NCI-H774 (cell line): Measurements from ENCODE around the gene ST6GAL1.
"Not testable (repeated sequence)": the region's sequence is repeated elsewhere in the genome, so short reads cannot be mapped to it uniquely, and the experiment has no call there.

Experiments used
- DNase-seq: peaks from one replicate; lab custom pipeline; 2025; lab: John Stamatoyannopoulos, UW

Gene ST6GAL1

DNA sequence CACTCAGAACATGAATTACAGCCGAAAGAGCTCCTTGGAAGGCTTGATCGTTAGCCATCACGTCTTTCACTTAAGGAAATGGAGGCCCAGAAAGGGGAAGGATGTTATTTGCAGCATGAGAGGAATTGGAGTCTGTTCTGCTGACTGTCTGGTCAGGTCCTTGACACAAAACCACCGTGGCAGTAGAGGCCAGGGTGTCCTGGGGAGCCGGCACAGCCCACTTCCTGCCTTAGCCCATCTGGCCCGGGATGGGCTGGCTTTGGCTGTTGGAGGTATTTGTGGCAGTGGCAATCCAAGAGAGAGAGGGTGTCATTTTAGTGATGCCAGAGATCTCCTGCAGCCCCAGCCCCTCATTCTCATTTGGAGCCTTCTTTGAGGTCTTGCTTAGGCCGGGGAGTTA, 37.4 kb downstream of the ST6GAL1 start:
- DNase-seq: no peak

DNA sequence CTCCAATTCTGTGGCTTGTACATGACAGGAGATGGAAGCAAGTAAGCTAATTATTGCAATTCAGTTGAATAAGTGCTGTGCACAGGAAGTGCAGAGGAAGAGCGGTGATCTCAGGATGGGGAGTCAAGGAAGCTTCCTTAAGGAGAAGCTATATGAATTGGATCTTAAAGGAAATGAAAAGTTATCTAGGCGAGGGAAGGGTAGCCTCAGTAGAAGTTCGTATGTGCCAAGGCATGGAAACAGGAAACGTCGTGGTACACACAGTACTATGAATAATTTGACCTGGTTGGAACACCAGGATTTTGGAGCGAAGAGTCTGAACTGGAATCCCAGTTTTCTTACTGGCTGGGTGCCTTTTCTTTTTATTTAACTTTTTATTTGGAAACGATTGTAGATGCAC, 39.3 kb downstream of the ST6GAL1 start:
- no peak for DNase-seq

DNA sequence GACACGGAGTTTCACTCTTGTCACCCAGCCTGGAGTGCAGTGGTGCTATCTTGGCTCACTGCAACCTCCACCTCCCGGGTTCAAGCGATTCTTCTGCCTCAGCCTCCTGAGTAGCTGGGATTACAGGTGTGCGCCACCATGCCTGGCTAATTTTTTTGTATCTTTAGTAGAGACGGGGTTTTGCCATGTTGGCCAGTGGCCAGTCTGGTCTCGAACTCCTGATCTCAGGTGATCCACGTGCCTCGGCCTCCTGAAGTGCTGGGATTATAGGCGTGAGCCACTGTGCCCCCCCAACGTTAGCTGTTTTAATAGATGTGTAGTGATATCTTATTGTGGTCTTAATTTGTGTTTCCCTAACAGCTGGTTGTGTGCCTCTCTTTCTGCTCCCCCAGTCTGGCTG, 40.8 kb downstream of the ST6GAL1 start:
- not testable (repeated sequence) for DNase-seq

DNA sequence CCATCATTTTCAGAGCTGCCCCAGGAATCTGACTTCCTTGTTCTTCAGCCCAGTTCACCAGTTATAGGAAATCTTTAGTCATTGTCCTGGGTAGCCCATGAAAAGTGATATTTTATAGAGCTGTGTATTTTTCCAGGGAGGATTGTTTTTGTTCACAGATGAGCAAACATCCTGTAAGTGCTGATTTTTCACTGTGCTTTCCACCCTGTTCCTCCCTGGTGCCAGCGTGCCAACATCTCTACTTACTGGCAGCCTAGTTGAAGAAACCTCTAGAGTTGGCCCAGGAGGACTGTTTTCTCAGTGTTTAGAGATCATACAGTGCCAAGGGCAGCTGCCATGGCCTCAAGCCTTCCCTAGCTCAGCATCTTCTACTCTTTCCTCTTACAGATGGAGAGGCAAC, 41.3 kb downstream of the ST6GAL1 start:
- DNase-seq: no peak

DNA sequence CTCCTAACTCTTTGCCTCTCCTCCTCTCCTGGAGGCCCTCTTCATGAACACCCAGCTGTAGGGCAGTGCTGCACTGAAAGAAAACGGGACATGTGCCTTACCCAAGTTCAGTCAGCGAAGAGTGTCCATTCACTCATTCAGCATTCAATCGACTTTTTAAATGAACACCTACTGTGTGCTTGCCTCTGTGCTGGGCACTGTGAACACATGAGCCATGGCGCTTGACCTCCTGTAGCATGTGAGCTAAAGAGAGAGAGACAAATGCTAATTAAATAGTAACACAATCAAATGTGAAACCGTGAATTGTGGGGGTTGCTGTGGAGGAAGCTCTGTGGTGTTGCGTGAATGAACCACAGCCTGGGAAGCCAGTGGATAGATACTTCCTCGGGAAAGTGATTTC, 43.4 kb downstream of the ST6GAL1 start:
- DNase-seq: no peak

DNA sequence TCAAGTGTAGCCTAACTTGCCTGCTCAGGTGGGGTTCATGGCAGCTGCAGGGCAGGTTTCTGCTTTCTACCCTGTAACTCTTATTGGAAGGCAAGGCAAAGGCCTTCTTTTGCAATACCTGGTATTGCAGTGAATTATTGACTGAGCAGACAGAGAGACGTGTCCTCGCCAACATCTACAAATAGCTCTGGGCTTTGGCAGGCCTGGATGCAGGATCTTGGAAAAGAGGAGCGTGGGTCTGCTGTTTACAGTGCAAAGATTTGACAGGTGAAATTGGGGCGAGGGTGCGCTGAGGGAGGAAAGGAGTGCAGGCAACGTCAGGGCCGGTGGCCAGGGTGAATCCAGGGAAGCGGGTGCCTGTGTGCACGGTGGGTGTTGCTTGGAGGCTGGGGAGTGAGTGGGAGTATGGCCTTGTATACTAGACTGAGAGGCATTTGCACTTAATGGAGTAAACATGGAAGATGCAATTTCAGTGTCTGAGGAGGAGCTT, 44.5 kb downstream of the ST6GAL1 start:
- DNase-seq: no peak

DNA sequence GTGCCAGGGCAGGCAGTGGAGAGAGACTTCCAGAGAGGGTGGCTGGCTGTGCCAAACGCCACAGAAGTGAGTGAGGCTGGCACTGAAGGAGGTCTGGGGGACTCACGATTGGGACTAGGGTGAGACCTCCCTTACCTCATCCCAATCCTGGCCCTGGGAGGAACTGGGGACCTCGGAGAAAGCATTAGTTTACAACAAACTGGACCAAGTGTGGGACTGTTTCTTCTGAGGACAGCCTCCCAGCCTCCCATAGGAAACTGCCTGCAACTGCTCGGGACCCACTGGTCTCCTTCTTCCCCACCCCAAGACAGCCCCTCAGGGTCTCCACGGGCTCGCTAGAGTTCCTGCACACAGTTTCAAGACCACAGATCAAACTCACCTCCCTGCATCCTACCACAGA, 45.4 kb downstream of the ST6GAL1 start:
- DNase-seq: no peak

DNA sequence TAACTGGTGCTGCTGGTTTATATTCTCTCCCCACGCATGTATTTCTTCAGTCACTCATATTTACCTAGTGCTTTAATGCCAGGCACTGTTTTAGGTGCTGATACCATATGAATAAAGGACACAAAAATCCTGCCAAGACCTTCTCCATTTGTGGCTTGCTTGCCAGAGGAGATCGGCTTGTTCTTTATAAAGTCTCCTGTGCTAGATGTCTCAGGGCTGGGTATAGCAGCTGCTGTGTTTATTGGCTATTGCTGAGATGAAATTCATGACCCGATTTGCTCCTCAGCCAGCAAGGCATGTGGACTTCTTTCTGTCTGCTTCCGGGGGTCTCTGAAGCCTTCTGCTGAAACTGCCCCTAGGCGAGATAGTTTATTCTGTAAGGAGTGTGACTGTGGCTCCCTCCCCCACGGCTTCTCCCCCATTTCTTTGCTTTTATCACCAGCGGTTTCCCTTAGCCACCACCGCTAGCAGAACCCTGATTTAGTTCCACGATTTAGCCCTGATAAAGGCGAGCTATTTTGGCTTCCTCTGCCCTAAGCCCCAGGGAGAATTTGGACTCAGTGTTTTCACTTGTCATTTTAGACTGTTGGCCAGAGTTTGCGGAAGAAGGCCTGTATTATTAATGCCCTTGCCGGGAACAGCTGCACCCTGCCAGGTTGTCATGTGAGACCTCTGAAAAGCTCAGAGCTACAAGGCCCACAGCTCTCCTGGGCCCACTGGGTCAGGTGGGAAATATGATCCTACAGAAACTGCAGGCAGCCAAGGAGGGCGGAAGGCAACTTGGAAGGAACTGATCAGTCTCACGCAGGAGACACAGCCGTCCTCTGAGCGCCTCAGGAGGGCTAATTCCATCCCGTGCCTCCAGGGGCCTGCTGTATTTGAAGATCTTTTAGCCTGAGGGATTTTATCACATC, 46.8 kb downstream of the ST6GAL1 start:
- DNase-seq: no peak

DNA sequence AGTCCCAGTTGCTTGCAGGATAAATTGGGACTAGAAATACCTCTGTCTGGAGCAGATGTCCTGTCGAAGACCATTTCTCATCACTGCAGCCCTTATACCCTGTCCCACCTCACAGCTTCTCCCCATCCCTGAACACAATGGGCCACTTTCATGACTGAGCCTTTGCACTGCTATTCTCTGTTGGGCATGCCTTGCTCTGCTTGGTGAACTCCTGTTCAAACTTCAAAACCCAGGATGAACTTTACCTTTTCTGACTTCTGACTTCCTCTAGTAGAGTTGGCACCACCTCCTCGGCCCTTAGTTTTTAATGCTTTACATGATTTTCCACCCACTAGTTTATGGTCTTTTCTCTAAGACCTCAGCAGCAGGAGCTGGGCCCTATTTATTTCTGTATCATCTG, 48.4 kb downstream of the ST6GAL1 start:
- no peak for DNase-seq

DNA sequence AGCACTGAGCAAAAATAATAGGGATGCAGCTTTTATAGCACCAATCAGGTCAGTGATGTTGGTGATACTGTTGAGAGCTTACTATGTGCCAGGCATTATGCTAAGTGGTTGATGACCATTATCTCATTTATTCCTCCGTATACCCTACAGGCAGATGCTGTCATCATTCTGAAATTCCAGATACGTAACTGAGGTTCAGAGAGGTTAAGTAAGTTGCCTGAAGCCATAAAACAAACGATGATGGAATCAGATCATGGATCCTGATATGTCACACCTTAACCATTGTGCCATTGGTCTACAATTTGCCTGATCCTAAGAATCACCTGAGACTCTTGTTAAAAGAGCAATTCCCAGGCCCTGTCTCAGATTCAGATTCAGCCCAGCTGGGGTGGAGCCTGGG, 49.5 kb downstream of the ST6GAL1 start:
- no peak for DNase-seq

DNA sequence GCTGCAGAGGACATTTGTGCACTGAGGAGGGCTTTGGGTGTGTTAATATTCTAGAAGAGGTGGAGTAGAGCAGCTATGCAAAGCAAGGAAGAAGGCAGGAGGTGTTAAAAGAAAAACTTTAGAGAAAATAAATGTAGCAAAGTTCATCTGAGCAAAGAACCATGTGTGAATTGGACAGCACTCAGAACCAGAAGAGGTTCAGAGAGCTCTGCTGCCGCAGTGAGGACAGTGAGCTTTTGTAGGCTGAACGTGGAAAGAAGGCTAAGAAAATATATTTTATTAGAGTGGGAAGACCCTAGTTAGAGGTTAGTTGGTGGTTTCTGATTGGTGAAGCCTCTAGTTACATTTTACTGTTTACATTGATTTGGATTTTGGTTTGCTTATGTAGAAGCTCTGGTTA, 50.7 kb downstream of the ST6GAL1 start:
- DNase-seq: no peak

DNA sequence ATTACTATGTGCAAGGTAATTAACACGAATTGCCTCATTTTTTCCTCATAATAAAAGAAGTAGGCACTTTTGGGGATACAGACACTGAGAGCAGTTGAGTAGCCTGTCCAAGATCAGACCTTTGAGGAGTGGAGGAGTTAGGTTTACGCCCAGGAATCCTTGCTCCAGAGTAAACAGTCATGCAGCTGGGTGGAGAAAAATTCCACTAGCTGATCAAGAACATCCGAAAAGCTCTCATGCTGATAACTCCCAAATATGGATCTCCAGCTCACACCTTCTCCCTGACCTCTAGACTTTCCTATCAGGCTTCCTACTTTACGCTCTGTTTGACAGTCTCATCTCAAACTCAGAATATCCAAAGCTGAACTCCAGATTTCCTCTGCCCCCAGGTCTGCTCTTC, 53.3 kb downstream of the ST6GAL1 start:
- no peak for DNase-seq

DNA sequence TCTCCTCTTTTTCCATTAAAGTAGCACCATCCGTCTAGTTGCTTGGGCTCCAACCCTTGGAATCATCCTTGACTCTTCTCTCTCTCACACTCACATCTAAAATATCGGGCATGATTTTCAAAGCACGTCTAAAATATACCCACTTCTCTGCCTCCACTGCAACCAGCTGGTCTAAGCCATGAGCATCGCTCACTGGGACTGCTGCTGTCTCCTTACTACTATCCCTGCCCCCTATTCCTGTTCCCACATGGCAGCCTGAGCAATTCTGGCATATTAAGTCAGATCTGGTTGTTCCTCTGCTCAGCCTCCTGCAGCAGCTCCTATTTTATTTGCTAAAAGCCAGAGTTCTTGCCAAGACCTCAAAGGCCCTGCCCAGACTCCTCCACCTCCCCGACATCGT, 53.7 kb downstream of the ST6GAL1 start:
- no peak for DNase-seq

DNA sequence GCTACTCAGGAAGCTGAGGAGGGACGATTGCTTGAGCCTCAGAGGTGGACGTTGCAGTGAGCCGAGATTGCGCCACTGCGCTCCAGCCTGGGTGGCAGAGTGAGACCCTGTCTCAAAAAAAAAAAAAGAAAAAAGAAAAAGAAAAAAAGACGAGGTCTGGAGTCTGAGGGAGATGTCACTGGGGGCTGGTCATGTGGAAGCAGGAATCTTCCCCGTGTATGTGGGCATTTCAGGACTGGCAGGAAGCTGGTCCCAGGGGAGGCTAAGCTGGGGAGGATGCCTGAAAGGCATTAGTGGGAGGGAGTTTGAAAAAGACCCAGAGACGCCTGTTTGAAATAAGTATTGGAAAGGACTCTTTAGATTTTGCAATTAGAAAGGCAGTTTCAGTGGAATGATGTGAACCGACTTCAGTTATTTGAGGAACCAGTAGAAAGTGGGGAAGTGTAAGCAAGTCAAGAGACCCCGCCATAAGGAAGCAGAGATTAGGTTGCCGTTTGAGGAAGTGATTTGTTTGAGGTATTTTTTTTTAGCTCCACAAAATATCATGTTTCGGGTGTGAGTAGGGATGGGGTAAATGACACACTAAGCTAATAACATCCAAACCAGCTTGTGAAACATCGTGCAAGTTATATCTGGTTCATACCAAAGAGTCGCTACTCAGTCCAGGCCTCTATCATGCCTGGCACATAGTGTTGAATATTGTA, 55.5 kb downstream of the ST6GAL1 start:
- DNase-seq: no peak

DNA sequence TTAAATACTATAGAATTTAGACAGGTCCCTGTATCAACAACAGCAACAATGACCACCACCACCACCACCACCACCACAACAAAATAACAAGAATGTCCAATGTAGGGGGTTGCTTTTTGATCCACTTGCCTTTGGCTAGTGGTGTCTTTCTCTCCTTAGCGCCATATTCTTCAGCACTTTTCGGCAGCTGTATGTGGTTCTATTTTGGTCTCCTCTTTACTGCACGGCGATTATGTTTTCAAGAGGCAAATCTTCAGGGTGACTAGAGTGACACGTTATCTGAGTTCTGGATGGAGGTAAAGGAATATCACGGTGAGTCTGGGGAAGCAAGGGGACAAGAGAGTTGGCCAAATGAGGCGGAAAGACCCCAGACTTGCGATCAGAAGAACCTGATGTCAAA, 56.1 kb downstream of the ST6GAL1 start:
- no peak for DNase-seq

DNA sequence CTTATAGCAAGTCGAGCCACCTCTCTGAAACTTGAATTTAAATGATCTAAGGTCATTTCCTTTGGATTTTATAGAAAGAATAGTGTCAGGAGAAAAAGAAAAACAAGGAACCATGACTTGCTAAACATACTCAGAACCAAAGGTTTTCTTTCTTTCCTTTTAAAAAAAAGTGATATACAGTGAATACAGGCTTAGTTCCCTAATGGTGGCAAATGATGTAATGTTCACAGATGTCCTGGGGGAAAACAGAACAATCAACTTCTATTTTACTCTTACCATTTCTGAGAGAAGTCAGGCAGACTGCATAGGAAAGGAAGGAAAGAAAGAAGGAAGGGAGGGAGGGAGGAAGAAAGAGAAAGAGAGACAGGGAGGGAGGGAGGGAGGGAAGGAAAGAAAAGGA, 56.5 kb downstream of the ST6GAL1 start:
- DNase-seq: no peak

DNA sequence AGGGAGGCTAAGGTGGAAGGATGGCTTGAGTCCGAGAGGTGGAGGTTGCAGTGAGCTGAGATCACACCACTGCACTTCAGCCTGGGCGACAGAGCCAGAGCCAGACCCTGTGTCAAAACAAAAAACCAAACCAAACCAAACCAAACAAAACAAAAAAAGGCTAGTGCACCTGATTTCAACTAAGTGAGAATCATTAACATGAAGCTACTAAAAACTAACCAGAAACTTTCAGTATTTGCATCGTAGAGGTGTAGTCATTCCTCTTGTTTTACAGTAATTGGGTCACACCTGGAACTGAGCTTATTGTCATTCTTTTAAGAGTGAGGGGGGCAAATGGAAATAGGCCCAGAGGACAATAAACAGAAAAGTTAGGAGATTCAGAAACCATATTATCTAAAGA, 58.5 kb downstream of the ST6GAL1 start:
- no peak for DNase-seq

DNA sequence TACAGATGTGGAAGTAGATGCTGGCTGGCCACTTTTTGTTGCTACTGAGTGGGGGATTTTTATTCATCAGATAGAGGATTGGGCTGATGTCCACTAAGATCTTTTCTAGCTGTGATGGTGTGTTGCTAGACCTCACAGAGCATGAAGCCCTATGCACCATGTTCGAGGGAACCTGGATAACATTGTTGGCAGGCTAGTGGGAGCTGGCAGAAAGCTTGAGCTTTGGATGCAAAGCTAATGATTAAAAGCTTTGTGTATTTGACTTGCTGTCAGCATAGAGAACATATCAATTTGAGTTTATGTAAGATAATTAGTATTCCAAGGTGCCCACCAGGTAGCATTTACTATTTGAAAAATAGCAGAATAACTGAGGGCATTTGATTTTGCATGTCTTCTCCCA, 59.1 kb downstream of the ST6GAL1 start:
- no peak for DNase-seq

DNA sequence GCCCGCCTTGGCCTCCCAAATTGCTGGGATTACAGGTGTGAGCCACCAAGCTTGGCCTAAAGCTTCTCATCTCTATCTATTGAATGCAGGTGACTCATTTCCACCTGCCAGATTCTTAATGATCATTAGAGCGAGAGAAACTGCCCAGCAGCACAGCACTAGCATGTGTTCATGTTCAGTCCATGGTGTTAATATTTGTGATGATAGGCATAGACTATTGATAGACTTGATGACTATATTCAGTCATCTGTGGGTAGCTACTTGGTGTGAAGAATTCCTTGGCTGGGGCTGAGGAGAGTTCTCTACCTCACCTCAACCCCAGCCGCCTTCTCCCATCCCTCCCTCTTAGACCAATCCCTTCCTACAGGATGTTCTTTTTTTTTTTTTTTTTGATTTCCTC, 60.0 kb downstream of the ST6GAL1 start:
- DNase-seq: no peak

DNA sequence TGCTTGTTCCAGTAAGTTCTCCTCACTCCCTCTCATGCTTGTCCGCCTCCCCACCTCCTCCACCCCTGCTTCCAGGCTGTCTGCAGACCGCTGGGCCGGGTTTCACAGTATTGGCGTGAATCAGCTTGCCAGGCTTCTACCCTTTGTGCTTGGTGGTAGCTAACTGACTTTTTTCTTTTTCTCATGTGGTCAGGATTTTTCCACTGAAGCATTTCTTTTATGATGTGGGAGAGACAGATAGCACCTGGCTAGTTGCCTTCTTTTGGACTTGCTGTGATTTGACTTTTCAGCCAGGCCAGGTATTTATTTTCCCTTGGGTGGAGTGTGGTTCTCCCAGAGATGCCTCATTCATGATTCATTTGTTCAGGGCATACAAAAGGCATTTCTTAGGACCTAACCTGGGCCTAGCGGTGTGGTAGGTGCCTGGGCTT, 60.6 kb downstream of the ST6GAL1 start:
- no peak for DNase-seq

DNA sequence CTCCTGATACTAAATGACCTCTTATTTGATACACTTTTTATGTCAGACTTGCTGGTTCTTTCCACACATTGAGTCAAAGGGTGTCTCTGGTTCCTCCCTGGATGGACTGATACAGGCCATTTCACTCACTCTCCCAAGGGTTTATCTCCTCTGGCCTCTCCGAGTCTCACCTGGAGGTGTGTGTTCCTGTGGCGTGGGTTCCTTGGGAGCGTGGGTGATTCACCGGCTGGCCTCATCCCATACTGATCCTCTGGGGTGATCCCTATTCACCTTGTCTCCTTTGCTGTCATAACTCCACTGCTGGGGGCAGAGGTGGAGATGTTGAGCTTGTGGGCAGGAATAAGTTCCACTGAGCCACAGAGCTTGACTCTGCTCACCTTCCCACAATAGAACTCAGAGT, 61.1 kb downstream of the ST6GAL1 start:
- DNase-seq: no peak

DNA sequence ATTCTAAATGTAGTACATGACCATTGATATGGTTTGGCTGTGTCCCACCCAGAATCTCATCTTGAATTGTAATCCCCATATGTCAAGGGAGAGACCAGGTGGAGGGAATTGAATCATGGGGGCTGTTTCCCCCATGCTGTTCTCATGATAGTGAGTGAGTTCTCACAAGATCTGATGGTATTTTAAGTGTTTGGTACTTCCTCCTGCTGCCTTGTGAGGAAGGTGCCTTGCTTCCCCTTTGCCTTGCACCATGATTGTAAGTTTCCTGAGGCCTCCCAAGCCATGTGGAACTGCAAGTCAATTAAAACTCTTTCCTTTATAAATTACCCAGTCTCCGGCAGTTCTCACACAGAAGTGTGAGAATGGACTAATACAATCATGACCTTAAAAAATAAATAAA, 61.8 kb downstream of the ST6GAL1 start:
- not testable (repeated sequence) for DNase-seq

DNA sequence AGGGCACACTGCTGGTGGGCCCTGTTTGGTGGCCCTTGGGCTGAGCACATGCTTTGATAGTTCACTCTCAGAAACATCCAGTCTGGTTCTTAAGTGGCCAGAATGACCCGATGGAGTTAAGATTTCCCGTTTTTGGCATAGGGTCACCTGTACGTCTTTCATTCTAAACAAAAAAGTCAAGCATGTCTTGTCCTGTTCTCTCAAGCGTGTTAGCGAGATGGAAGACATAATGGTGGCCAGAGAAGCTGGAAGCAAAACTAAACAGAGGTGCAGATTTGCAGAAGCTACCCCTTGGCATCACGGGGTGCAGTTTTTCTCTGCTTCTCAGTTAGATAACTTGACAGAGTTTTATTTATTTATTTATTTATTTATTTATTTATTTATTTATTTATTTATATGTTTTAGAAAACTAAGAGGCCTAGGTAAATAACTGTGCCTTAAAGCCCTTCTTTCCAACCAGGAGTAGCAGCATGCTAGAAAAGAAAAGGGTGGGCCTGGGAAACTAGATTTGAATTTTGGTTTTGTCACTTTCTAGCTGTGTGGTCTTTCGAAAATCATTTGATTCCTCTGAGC, 63.0 kb downstream of the ST6GAL1 start:
- no peak for DNase-seq
